K562 (cell line): ENCODE results near the gene UVRAG. TPM values are rescaled to one million over a fixed set of nuclear protein-coding genes. Genes with fewer than 3 reads are reported as not detected.
"Not testable (repeated sequence)": the region's sequence is repeated elsewhere in the genome, so short reads cannot be mapped to it uniquely, and the experiment has no call there.

Experiments used
- ATAC-seq: fragments of 200-7000 bp; cut with Tn5 transposase; 3 replicates; pipeline ENCODE4 v1.9.1; 2020; ENCODE audit warnings: moderate library complexity
- BruUV-seq: library from RNA; stranded (reverse); fragments of 400-500 nt; replicated peaks from 2 replicates; lab custom pipeline; 2021; lab: Mats Ljungman, UMichigan
- CTCF ChIA-PET: fragments of 300-600 bp; formaldehyde crosslinking; extraction: SDS; loops from one replicate; lab custom pipeline; 2021; ENCODE audit warnings: low intra/inter-chr PET ratio; lab: Yijun Ruan, JAX
- POLR2A ChIA-PET: fragments of 300-600, 350-650 bp; sonication (Branson Sonifier 250); formaldehyde crosslinking; extraction: SDS; loops from one replicate; lab custom pipeline; 2021; ENCODE audit warnings: antibody characterized with exemption, inconsistent platforms; lab: Yijun Ruan, JAX
- DNase-seq, 4 experiments: peaks; one replicate each; pipeline versions ENCODE4 v3.0.0 to v3.0.0-alpha.2; 2011 to 2018; ENCODE audit warnings: low spot score in 3 of 4, mixed read lengths in 3 of 4; ENCODE audit errors: extremely low read depth in 1 of 4
- FAIRE-seq: peaks from 2 replicates; lab custom pipeline; 2011; peaks lifted over from hg19 to GRCh38; lab: Jason Lieb, UNC
- H2AFZ ChIP-seq: 2 replicates; pipeline ENCODE4 v1.6.0; 2011; ENCODE audit warnings: low read depth, low read length, control low read depth, inconsistent platforms
- H3K27ac ChIP-seq: fragments of 200-600 bp; 3 replicates; pipeline ENCODE4 v1.8.0; 2011; ENCODE audit warnings: low read depth, mild to moderate bottlenecking, control low read depth, inconsistent platforms, low read length, moderate library complexity, mixed read lengths; ENCODE audit errors: extremely low read depth
- H3K27me3 ChIP-seq, 2 experiments: fragments of 300-600 bp in 1 of 2; 2 replicates in 1 of 2; 3 replicates in 1 of 2; pipeline versions ENCODE4 v1.6.0 to v1.8.0; 2011; ENCODE audit warnings: inconsistent platforms in 2 of 2, low read length in 2 of 2, mild to moderate bottlenecking in 1 of 2, mixed read lengths in 1 of 2, moderate library complexity in 1 of 2; ENCODE audit not compliant: control insufficient read depth in 2 of 2, insufficient read depth in 2 of 2
- H3K36me3 ChIP-seq: fragments of 300-600 bp; 3 replicates; pipeline ENCODE4 v1.8.0; 2011; ENCODE audit warnings: mild to moderate bottlenecking, low read length, inconsistent platforms; ENCODE audit not compliant: control insufficient read depth, insufficient read depth
- H3K4me1 ChIP-seq, 2 experiments: fragments of 200-600 bp in 1 of 2; replicated peaks in 1 of 2; 2 replicates in 1 of 2; 3 replicates in 1 of 2; pipeline versions ENCODE4 v1.5.1 to v1.8.0; 2011; ENCODE audit warnings: inconsistent platforms in 2 of 2, low read length in 2 of 2, mild to moderate bottlenecking in 1 of 2, mixed read lengths in 1 of 2, moderate library complexity in 1 of 2; ENCODE audit not compliant: control insufficient read depth in 2 of 2, insufficient read depth in 2 of 2
- H3K4me2 ChIP-seq: 2 replicates; pipeline ENCODE4 v1.6.1; 2011; ENCODE audit warnings: low read length, control low read depth, inconsistent platforms, mixed read lengths; ENCODE audit not compliant: insufficient read depth
- H3K4me3 ChIP-seq: fragments of 200-600 bp; sonication (generic), shearing (Covaris generic); 2 replicates; pipeline ENCODE4 v1.5.1; 2016; ENCODE audit warnings: control low read depth, inconsistent platforms
- H3K79me2 ChIP-seq: fragments of 200-600 bp; 3 replicates; pipeline ENCODE4 v1.8.0; 2011; ENCODE audit warnings: low read length, inconsistent platforms; ENCODE audit not compliant: control insufficient read depth, insufficient read depth
- H3K9ac ChIP-seq, 2 experiments: 2 replicates each; pipeline versions ENCODE4 v1.6.0 to v1.6.1; 2011; ENCODE audit warnings: low read depth in 2 of 2, low read length in 2 of 2, control low read depth in 1 of 2, inconsistent platforms in 1 of 2, mild to moderate bottlenecking in 1 of 2, mixed read lengths in 1 of 2; ENCODE audit not compliant: insufficient read depth in 1 of 2
- H3K9me1 ChIP-seq: one replicate; pipeline ENCODE4 v1.6.0; 2011; ENCODE audit warnings: inconsistent platforms, mild to moderate bottlenecking, low read length, moderate library complexity; ENCODE audit not compliant: control insufficient read depth, insufficient read depth
- H3K9me3 ChIP-seq: replicated peaks from 2 replicates; pipeline ENCODE4 v1.5.1; 2011; ENCODE audit warnings: low read depth, low read length, inconsistent platforms; ENCODE audit not compliant: control insufficient read depth, insufficient read depth
- H4K20me1 ChIP-seq: replicated peaks from 2 replicates; pipeline ENCODE4 v1.6.1; 2011; ENCODE audit warnings: low read length, inconsistent platforms, mixed read lengths; ENCODE audit not compliant: control insufficient read depth, insufficient read depth
- BRF1 ChIP-seq: IDR thresholded peaks from 3 replicates; pipeline ENCODE4 v1.6.1; 2011; ENCODE audit warnings: borderline replicate concordance, mild to moderate bottlenecking; ENCODE audit not compliant: insufficient read length; ENCODE audit errors: extremely low read depth
- FOS ChIP-seq: IDR thresholded peaks from 3 replicates; pipeline ENCODE4 v1.6.1; 2011; ENCODE audit not compliant: insufficient read length; ENCODE audit errors: extremely low read depth
- HMG20B ChIP-seq: fragments of 250-450 bp; sonication (Bioruptor Pico); IDR thresholded peaks from 2 replicates; pipeline ENCODE4 v1.5.0; 2021; ENCODE audit warnings: mild to moderate bottlenecking
- NFIC ChIP-seq: fragments of 450-650 bp; IDR thresholded peaks from 2 replicates; pipeline ENCODE4 v1.6.1; 2017; ENCODE audit warnings: mild to moderate bottlenecking, inconsistent platforms
- PHF8 ChIP-seq: fragments of 200-600 bp; sonication (generic); IDR thresholded peaks from 2 replicates; pipeline ENCODE4 v1.6.1; 2012; ENCODE audit warnings: mixed run types, mild to moderate bottlenecking, inconsistent platforms, low read length, moderate library complexity, borderline replicate concordance
- TOE1 ChIP-seq, 2 experiments: fragments of 450-650 bp in 1 of 2; sonication (generic) in 1 of 2; formaldehyde crosslinking in 1 of 2; IDR thresholded peaks; 2 replicates each; pipeline versions ENCODE4 v1.7.1 to v1.8.0; 2016 to 2022; ENCODE audit warnings: borderline replicate concordance in 2 of 2, mild to moderate bottlenecking in 2 of 2, antibody characterized with exemption in 1 of 2, inconsistent platforms in 1 of 2, low read depth in 1 of 2, missing genetic modification reagents in 1 of 2, moderate library complexity in 1 of 2
- ZFP36 ChIP-seq: fragments of 150-350 bp; IDR thresholded peaks from 2 replicates; pipeline ENCODE4 v1.6.1; 2018; ENCODE audit warnings: low read length, low read depth; ENCODE audit not compliant: partially characterized antibody
- WGBS: fragments of 100-300 bp; shearing (Covaris generic); methylation state at CpG from one replicate; pipeline ENCODE4 v1.1.6; 2016; ENCODE audit warnings: low coverage, mixed read lengths; ENCODE audit not compliant: insufficient coverage; ENCODE audit errors: missing lambda C conversion rate; 5-methylcytosine and 5-hydroxymethylcytosine counted together
- in situ Hi-C: fragments of 300-500 bp; cut with MboI; formaldehyde crosslinking; loops from 4 replicates; pipeline ENCODE4 v1.15.0; 2018; ENCODE audit warnings: inconsistent platforms, mixed read lengths
- intact Hi-C: fragments of 100-400 bp; cut with micrococcal nuclease; formaldehyde crosslinking; loops from 2 replicates; pipeline ENCODE4 v1.14.2; 2022
- polyA plus RNA-seq, 8 experiments: library from polyadenylated mRNA; depleted of rRNA in 4 of 8; stranded (reverse) in 5 of 8; unstranded in 3 of 8; fragments of >200 nt; fragmentation: Nextera tagmentation in 2 of 8; fragmentation: Illumina TruSeq in 1 of 8; extraction: Ambion mirVana in 2 of 8; extraction: Trizol in 1 of 8; gene quantifications; 2 replicates each; pipeline versions ENCODE4 v1.2.1 to v1.2.3, GENCODE V29; 2011 to 2014; ENCODE audit warnings: inconsistent platforms in 1 of 8, missing spikeins in 1 of 8
- total RNA-seq, 7 experiments: library from RNA; depleted of rRNA in 6 of 7; stranded (reverse); fragments of >200 nt in 6 of 7; fragmentation: Illumina TruSeq in 2 of 7; extraction: Trizol in 2 of 7; gene quantifications; 2 replicates each; pipeline versions ENCODE4 v1.2.1 to v1.2.3, GENCODE V29; 2011 to 2021; ENCODE audit warnings: low replicate concordance in 1 of 7

UVRAG gene
- total and polyA plus RNA-seq, 9 of the 15 experiments (the other 6 are each of a cell fraction or from before 2014, with no cell fraction given): 3.1 to 17.8 (median 12.4) TPM

GRCh38 chr11:75878933-75879332 lies 63.9 kb downstream of the UVRAG start (continued):
- no peak for TF ChIP-seq FOS
- no peak for TF ChIP-seq PHF8
- TF ChIP-seq BRF1: no peak
- no peak for TF ChIP-seq ZFP36
- TF ChIP-seq TOE1 (IDR thresholded peaks at IDR 0.05; ENCODE audit: borderline replicate concordance): no peak
- no peak for TF ChIP-seq TOE1 (CRISPR knock-in tag; IDR thresholded peaks at IDR 0.05; ENCODE audit: borderline replicate concordance, low read depth)

- intact Hi-C loops: no loop called here
- H3K9ac ChIP-seq: no peak overlapping the region
- H2AFZ ChIP-seq: no peak overlapping the region
- ATAC-seq: no peak
- H3K4me2 ChIP-seq: no peak overlapping the region
- POLR2A ChIA-PET: no interaction called here
- FAIRE-seq: no peak
- H3K9me3 ChIP-seq: no peaks in the 10 kb centered on the region
- CTCF ChIA-PET: no interaction called here
- no peaks in the 10 kb centered on the region for H3K27me3 ChIP-seq
- TF ChIP-seq NFIC (peak; percentile 34), HMG20B (CRISPR knock-in tag) (no peak)
- H3K9me1 ChIP-seq: no peaks in the 10 kb centered on the region
- no peak overlapping the region for H3K27ac ChIP-seq
- H3K4me1 ChIP-seq: peaks cover 2 to 6% of the 10 kb centered on the region in 2 experiments; a peak in 3 of 5 replicates
- no peaks in the 10 kb centered on the region; the same call in 1 of the 2 replicates for H4K20me1 ChIP-seq
- H3K4me3 ChIP-seq: no peak overlapping the region
- BruUV-seq: no TSS peak
- H3K36me3 ChIP-seq: peaks cover 11% of the 10 kb centered on the region; the same call in 1 of the 3 replicates
- no peak for DNase-seq
- in situ Hi-C loops: no loop called here
- peaks cover 9% of the 10 kb centered on the region; the same call in 2 of the 3 replicates for H3K79me2 ChIP-seq
- WGBS: 82% methylated on average over 9 of the region's 9 CpGs
Observed at GRCh38 chr11:75879737-75880136, 64.7 kb downstream of the UVRAG start.

- BruUV-seq, in situ Hi-C loops, H3K27ac ChIP-seq, H3K9ac ChIP-seq, H3K4me1 ChIP-seq, intact Hi-C loops, CTCF ChIA-PET, H3K9me1 ChIP-seq, ATAC-seq, H4K20me1 ChIP-seq, DNase-seq, FAIRE-seq, H3K27me3 ChIP-seq, H3K9me3 ChIP-seq, H2AFZ ChIP-seq, H3K79me2 ChIP-seq, H3K4me3 ChIP-seq, H3K4me2 ChIP-seq: not testable (repeated sequence)
- POLR2A ChIA-PET: interaction anchor here (1.0 kb wide), 1 partner anchor 14 kb away, joined by 3 read pairs; no protein-coding TSS in a partner anchor
- 84% methylated on average over 8 of the region's 8 CpGs for WGBS
- H3K36me3 ChIP-seq: peaks cover 11% of the 10 kb centered on the region; the same call in 1 of the 3 replicates
Observed at GRCh38 chr11:75880343-75880742, 65.3 kb downstream of the UVRAG start.
